ENCODE data around the gene SMS.
"Not testable (repeated sequence)": the region's sequence is repeated elsewhere in the genome, so short reads cannot be mapped to it uniquely, and the experiment has no call there.

SMS gene

DNA sequence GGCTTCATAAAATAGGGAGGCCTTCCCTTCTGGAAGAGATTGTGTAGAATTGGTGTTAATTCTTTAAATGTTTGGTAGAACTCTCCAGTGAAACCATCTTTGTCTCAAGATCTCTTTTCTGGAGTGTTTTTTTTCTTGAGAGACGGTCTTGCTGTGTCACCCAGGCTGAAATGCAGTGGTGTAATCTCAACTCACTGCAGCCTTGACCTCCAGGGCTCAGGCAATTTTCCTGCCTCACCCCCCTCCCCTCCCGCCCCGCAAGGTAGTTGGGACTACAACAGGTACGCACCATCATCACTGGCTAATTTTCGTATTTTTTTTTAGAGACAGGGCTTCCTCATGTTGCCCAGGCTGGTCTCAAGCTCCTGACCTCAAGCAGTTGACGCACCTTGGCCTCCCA lies 12.1 kb downstream of the SMS start:
- no peak for DNase-seq

- DNase-seq: not testable (repeated sequence)
Measured at GRCh38 chrX:21953195-21953830, 12.8 kb downstream of the SMS start.

GRCh38 chrX:21955403-21956189 lies 15.1 kb downstream of the SMS start:
- no peak for DNase-seq

- no peak for DNase-seq
Measured at GRCh38 chrX:21956783-21957182, 16.3 kb downstream of the SMS start.

DNA sequence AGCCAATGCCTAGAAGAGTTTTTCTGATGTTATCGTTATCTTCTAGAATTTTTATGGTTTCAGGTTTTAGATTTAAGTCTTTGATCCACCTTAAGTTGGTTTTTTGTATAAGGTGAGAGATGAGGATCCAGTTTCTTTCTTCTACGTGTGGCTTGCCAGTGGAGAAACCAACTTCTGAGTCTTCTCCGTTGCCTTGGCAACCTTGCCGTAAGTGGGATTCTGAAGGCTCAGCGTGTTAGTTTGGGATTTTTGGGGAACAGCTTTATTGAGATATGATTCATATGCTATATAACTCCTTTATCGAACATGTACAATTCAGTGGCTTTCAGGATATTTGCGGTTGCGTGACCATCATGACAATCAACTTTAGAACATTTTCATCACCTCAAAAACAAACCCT lies 17.7 kb downstream of the SMS start:
- no peak for DNase-seq

- DNase-seq: no peak
Measured at GRCh38 chrX:21958916-21959315, 18.4 kb downstream of the SMS start.

DNA sequence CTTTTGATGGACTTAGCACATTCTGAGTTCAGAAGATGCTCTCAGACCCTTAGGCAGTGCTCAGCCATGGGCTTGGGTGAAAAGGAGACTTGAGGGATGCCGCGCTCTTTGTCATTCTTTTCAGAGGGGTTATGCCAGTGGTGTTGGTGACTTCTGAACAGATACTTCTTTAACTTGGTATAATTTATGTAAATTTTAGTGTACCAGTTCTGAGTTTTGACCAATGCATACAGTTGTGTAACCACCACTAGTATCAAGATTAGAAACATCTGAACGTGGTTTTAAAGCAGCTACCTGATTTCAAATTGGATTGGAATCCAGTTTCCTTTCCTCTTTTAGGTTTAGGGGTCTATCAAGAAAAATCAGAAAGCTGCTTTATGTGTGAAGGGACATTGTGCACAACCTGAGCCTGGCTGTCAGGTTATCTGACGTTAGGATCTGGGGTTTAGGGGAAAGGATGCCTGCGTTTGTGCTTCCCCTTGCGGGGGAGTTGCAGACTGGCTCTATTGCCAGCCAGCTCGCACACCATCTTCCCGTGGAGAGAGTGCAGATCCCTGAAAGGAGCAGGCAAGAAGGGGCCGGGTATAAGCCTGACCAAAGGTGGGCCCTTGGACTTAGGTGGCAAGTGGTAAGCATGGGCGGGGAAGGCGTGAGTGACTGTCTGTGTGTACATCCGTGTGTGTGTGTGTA lies 19.0 kb downstream of the SMS start:
- no peak for DNase-seq

DNA sequence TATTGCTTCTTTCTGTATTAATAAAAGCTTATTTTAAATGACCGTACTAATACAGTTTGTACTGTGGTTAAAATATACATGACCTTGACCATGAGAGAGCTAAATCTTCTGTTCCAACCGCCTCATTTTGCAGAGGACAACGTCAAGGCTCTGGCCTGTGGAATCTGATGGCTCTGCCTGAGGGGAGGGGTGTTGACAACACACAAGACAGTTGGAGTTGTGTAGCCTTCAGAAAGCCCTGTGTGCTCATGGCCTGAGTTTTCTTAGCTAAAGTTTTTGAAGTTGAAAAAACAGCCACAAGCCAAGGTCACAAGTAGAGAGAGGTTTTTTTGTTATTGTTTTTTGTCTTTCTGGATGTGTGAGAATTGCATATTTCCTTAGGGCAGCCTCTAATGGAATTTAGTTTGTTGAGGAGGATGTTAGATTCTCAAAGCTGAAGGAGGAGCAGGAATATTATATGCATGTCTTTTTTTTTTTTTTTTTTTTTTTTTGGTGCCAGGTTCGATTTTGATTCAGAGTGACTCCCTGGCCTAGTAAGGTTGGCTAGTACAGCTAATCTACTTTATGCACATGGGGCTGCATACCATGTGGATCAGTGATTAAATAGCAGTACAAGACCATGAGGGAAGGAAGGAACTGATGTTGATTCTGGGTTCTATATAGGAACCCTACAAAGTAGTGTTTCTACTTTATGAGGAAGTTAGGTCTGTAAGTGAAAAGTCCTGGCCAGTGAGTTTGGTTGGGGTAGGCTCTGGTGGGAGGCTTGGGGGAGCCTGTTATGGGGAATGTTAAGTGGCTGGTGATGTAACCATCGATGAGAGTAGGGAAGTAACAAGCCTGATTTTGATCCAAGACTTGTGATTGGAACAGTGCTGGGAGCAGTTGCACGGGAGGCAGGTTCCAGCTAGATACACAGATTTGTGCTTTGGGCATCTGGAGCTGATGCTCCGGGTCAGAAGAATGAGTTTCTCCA lies 20.3 kb downstream of the SMS start:
- DNase-seq: peak; percentile 69

DNA sequence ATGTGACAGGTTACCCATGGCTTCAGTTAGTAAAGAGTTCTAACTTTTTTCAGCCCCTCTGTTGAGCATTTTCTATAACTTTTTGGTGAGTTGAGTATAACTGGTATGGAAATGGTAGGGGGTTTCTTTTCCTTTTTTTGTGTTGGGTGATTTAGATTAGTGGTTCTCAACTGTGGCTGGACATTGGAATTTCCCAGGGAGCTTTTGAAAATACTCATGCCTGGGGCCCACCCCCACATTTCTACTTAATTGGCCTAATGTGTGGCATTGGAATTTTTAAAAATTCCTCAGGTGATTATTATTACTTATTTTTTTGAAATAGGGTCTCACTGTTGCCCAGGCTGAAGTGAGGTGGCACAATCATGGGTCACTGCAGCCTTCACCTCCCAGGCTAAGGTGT lies 21.9 kb downstream of the SMS start:
- no peak for DNase-seq

- no peak for DNase-seq
Measured at GRCh38 chrX:21963269-21963668, 22.8 kb downstream of the SMS start.

DNA sequence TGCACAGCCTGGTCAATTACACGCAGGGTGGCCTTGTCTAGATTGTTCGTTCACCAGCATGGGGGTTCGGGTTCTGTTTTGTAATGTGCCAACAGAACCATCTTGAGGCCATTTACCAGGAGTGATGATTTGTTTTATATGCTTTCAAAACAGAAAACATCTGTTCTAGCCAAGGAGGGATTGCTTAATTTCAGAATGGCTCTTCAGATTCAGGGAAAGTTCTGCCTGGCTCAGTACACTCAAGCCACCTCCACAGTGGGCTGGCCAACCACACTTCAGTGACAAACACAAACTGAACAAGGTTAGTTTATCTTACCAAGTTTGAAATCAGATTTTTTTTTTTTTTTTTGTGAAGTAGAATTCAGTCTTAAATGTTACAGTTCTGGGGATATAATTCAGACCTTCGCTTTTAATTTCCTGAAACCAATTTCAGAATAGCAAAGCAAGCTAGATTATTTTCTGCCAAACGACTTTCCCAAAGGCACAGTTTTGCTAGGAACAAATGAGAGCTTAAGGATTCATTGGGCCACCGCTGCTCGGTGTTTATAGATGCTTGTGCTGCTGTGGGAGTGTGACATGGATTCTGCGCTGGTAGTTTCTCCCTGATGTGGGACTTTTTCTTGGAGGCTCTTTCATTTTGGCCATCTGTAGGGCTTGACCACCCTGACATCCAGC lies 23.4 kb downstream of the SMS start:
- DNase-seq: no peak

GRCh38 chrX:21966866-21967265 lies 26.4 kb downstream of the SMS start:
- no peak for DNase-seq

DNA sequence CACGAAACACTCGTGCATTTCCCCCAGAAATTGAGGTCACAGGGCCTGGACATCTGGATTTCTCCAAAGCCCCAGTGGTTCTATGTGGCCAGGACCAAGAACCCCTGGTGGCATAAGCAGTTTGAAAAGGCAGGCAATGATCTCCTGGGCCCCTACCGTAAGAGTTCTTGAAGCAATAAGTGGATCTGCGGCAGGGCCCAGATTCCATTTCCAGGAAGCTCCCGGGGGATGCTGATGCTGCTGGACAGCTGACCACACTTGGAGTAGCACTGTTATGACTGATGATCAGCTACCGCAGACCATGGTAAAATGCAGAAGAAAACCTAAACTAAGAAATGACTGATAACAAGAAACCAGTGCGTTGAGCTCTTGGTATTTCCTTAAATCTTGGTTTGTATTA lies 27.8 kb downstream of the SMS start:
- DNase-seq: no peak

GRCh38 chrX:21970326-21970725 lies 29.8 kb downstream of the SMS start:
- no peak for DNase-seq

DNA sequence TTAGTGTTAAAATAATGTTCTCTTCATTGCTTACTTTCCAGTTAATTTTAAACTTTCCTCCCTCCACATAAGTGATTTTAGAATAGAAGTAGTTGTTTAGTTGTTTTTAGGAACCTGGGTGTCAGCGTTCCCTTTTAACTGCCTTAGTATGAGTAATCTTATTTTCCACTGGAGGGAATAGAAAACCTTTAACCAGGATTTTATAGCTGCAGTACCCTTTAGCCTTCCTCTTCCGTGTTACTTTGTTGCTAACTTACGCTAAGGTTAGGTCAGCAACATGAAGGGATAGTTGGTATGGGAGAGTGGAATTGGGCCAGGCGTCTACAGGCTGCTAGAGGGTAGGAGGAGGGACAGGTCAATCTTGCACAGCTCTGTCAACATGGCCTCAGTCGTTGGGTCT lies 31.5 kb downstream of the SMS start:
- DNase-seq: no peak

GRCh38 chrX:21972721-21973120 lies 32.2 kb downstream of the SMS start:
- no peak for DNase-seq

GRCh38 chrX:21973321-21974010 lies 33.0 kb downstream of the SMS start:
- DNase-seq: no peak

- no peak for DNase-seq
Measured at GRCh38 chrX:21974011-21974385, 33.5 kb downstream of the SMS start.

DNA sequence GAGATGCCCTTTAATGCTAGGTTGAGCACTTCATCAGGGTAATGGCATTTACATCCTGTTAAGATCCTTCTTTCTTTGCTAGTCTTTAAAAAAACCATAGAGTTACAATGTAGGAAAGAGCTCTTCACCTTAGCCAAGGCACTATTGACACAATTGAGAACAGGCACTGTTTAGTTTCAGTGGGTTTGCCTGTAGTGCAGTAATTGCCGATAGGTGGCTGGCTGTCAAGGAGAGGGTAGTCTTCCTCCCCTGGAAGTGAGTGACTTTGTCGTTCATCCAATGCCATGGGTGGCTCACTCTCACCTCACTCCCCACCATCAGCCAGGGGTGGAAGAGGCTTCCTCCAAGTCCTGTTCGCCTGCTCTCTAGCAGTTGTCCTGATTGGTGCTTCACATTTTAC lies 34.7 kb downstream of the SMS start:
- no peak for DNase-seq

DNA sequence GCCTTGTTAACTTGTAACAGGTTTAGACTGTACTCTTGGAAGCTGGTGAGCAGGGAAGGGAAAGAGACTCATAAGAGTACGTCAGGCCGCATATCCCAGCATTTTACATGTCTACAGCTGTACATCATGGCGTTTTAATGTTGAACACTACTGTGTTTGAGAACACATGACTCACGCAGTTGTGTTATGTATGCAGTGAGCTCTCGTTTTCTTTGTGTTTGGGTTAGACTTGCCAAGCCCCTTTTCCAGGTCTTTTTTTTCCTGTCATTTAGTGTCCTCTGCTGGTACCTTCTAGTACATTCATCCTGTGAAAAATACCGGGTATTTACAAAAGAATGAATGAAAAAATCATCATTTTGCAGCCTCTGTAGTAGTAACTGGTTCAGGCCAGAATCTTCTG lies 35.3 kb downstream of the SMS start:
- no peak for DNase-seq

- no peak for DNase-seq
Measured at GRCh38 chrX:21978346-21978745, 37.8 kb downstream of the SMS start.

- DNase-seq: no peak
Measured at GRCh38 chrX:21982311-21982710, 41.8 kb downstream of the SMS start.
